Neutrophil (primary cell): ENCODE data around the gene CDC25C.

Source experiments
- H3K27ac ChIP-seq: fragments of 200-600 bp; sonication (generic); 2 replicates; pipeline ENCODE4 v1.5.1; 2016; ENCODE audit warnings: mild to moderate bottlenecking, moderate library complexity
- H3K27me3 ChIP-seq: fragments of 200-600 bp; sonication (generic); 2 replicates; pipeline ENCODE4 v1.6.0; 2016; ENCODE audit warnings: mild to moderate bottlenecking
- H3K36me3 ChIP-seq: fragments of 200-600 bp; sonication (generic); 2 replicates; pipeline ENCODE4 v1.5.1; 2017
- H3K4me1 ChIP-seq, 2 experiments: fragments of 200-600 bp in 1 of 2; sonication (generic) in 1 of 2; 1 replicate in 1 of 2; 2 replicates in 1 of 2; pipeline versions ENCODE4 v1.5.1 to v1.6.1; 2013 to 2016; ENCODE audit warnings: low read depth in 1 of 2, low read length in 1 of 2, mild to moderate bottlenecking in 1 of 2, moderate library complexity in 1 of 2; ENCODE audit not compliant: control insufficient read depth in 1 of 2, insufficient read depth in 1 of 2
- H3K4me3 ChIP-seq, 2 experiments: fragments of 200-600 bp in 1 of 2; sonication (generic) in 1 of 2; 1 replicate in 1 of 2; 2 replicates in 1 of 2; pipeline ENCODE4 v1.5.1; 2013 to 2016; ENCODE audit warnings: low read depth in 1 of 2, low read length in 1 of 2, mild to moderate bottlenecking in 1 of 2, moderate library complexity in 1 of 2
- H3K9me3 ChIP-seq: fragments of 200-600 bp; sonication (generic); 2 replicates; pipeline ENCODE4 v1.5.1; 2016
- TF ChIP-seq, protein P1 (sequence below): fragments of 200-600 bp; sonication (generic); IDR thresholded peaks from 2 replicates; pipeline ENCODE4 v1.5.1; 2016; ENCODE audit warnings: antibody characterized with exemption

The CDC25C gene

DNA sequence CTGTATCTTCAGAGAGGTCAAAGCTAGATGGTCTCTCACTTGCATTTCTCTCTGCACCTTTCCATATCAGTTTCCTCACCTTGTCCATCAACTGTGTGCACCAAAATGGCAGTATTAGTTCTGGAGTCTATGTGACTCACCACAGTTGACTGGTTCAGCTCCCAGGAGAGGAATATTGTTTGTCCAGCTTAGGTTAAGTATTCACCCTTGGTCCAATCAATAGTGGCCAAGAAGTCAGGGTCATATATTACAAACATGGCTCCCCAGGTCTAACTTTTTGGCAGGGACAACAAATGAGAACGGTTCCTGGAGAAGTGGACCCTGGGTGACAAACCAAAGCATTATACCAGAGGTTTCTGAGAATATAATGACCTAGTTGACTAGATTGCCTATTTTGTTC lies 93.6 kb downstream of the CDC25C start:
- TF ChIP-seq, protein P1, sequence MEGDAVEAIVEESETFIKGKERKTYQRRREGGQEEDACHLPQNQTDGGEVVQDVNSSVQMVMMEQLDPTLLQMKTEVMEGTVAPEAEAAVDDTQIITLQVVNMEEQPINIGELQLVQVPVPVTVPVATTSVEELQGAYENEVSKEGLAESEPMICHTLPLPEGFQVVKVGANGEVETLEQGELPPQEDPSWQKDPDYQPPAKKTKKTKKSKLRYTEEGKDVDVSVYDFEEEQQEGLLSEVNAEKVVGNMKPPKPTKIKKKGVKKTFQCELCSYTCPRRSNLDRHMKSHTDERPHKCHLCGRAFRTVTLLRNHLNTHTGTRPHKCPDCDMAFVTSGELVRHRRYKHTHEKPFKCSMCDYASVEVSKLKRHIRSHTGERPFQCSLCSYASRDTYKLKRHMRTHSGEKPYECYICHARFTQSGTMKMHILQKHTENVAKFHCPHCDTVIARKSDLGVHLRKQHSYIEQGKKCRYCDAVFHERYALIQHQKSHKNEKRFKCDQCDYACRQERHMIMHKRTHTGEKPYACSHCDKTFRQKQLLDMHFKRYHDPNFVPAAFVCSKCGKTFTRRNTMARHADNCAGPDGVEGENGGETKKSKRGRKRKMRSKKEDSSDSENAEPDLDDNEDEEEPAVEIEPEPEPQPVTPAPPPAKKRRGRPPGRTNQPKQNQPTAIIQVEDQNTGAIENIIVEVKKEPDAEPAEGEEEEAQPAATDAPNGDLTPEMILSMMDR: no peak
- Histone ChIP-seq H3K27ac (no peak overlapping the region), H3K4me1 (peaks cover 17 to 20% of the 10 kb centered on the region in 2 experiments), H3K4me3 (no peak overlapping the region), H3K9me3 (no peaks in the 10 kb centered on the region), H3K36me3 (no peaks in the 10 kb centered on the region), H3K27me3 (peaks cover 36% of the 10 kb centered on the region)
